GM12892 (cell line): Measurements from ENCODE around the gene RASGRP1.

Experiments used
- POLR2A ChIP-seq: IDR thresholded peaks from 2 replicates; pipeline ENCODE4 v1.6.1; 2011; ENCODE audit warnings: low read depth, low read length, control low read depth
- POLR2AphosphoS5 ChIP-seq: IDR thresholded peaks from 2 replicates; pipeline ENCODE4 v1.6.1; 2011; ENCODE audit warnings: low read depth, low read length, control low read depth
- TAF1 ChIP-seq: IDR thresholded peaks from 2 replicates; pipeline ENCODE4 v1.6.1; 2011; ENCODE audit warnings: low read depth, mild to moderate bottlenecking, control low read depth, low read length, borderline replicate concordance

DNA sequence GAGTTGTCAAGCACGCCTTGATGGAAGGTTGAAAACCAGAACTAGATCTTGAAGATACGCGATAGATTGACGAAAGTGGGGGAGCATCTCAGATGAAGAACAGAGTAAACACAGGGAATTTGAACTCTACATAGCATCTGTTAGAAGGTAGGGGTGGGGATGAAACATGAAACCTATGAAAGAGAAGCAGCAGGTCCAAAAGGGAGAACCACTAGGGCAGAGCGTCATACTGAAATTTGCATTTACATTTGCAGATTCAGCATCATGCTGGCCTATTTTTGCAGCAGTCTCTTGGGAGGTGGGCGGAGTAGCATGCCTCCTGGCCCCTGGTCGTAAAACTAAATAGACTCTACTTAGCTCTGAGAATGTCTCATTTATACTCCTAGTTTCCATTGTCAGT, 46.1 kb upstream of the RASGRP1 start:
- TF ChIP-seq POLR2A (no peak), TAF1 (no peak), POLR2AphosphoS5 (no peak)
